H1 (cell line): ENCODE results near the gene ACSF2. TPM values are rescaled to one million over a fixed set of nuclear protein-coding genes. Genes with fewer than 3 reads are reported as not detected.
"Not testable (repeated sequence)": the region's sequence is repeated elsewhere in the genome, so short reads cannot be mapped to it uniquely, and the experiment has no call there.

Source experiments
- CTCF ChIA-PET: fragments of 300-600 bp; sonication (Branson Sonifier 250); formaldehyde crosslinking; loops from one replicate; lab custom pipeline; 2021; ENCODE audit not compliant: partially characterized antibody; lab: Charles Lee
- POLR2A ChIA-PET: fragments of 300-600 bp; sonication (Branson Sonifier 250); formaldehyde crosslinking; loops from one replicate; lab custom pipeline; 2021; ENCODE audit warnings: inconsistent platforms; ENCODE audit not compliant: partially characterized antibody; lab: Charles Lee
- DNase-seq, 2 experiments: peaks; one replicate each; pipeline versions ENCODE4 v3.0.0 to v3.0.0-alpha.2; 2010 to 2022; ENCODE audit warnings: low spot score in 2 of 2, low read depth in 1 of 2, mixed read lengths in 1 of 2
- FAIRE-seq: peaks from 2 replicates; lab custom pipeline; 2011; peaks lifted over from hg19 to GRCh38; lab: Jason Lieb, UNC
- H2AFZ ChIP-seq: 2 replicates; pipeline ENCODE4 v1.8.1; 2012; ENCODE audit warnings: low read length, inconsistent platforms
- H2AK5ac ChIP-seq: 2 replicates; pipeline ENCODE4 v1.6.1; 2013; ENCODE audit warnings: low read depth, low read length
- H2BK120ac ChIP-seq: replicated peaks from 2 replicates; pipeline ENCODE3; 2013; ENCODE audit warnings: low read depth, low read length, inconsistent platforms
- H2BK12ac ChIP-seq: 2 replicates; pipeline ENCODE4 v1.6.1; 2013; ENCODE audit warnings: low read depth, low read length
- H2BK15ac ChIP-seq: 2 replicates; pipeline ENCODE4 v1.6.1; 2013; ENCODE audit warnings: low read length
- H2BK20ac ChIP-seq: 2 replicates; pipeline ENCODE4 v1.6.1; 2013; ENCODE audit warnings: low read length
- H2BK5ac ChIP-seq: 2 replicates; pipeline ENCODE4 v1.6.1; 2013; ENCODE audit warnings: low read depth, low read length
- H3K14ac ChIP-seq: 2 replicates; pipeline ENCODE4 v1.6.1; 2013; ENCODE audit warnings: inconsistent platforms; ENCODE audit not compliant: insufficient read length
- H3K18ac ChIP-seq: 2 replicates; pipeline ENCODE4 v1.6.1; 2013; ENCODE audit warnings: low read length; ENCODE audit errors: extremely low read depth
- H3K23ac ChIP-seq: 2 replicates; pipeline ENCODE4 v1.6.1; 2013; ENCODE audit warnings: inconsistent platforms; ENCODE audit not compliant: insufficient read length
- H3K23me2 ChIP-seq: 2 replicates; pipeline ENCODE4 v1.6.1; 2013; ENCODE audit warnings: low read depth, low read length
- H3K27ac ChIP-seq: 2 replicates; pipeline ENCODE4 v1.6.1; 2011; ENCODE audit warnings: low read depth, low read length, inconsistent platforms
- H3K27me3 ChIP-seq, 4 experiments: replicated peaks in 1 of 4; 1 replicate in 1 of 4; 2 replicates in 3 of 4; pipeline versions ENCODE4 v1.6.1 to v1.8.1; 2011 to 2013; ENCODE audit warnings: low read length in 3 of 4, mild to moderate bottlenecking in 3 of 4, inconsistent platforms in 2 of 4, mixed read lengths in 2 of 4, moderate library complexity in 1 of 4; ENCODE audit not compliant: control insufficient read depth in 3 of 4, insufficient read depth in 3 of 4; ENCODE audit errors: extremely low read depth in 1 of 4
- H3K36me3 ChIP-seq, 4 experiments: 2 replicates each; pipeline versions ENCODE4 v1.6.1 to v1.8.1; 2011 to 2013; ENCODE audit warnings: mild to moderate bottlenecking in 4 of 4, low read length in 3 of 4, moderate library complexity in 2 of 4, control low read depth in 1 of 4, inconsistent platforms in 1 of 4; ENCODE audit not compliant: insufficient read depth in 4 of 4, control insufficient read depth in 2 of 4
- H3K4ac ChIP-seq: replicated peaks from 2 replicates; pipeline ENCODE3; 2013; ENCODE audit warnings: low read length, low read depth, mixed read lengths, inconsistent platforms; ENCODE audit not compliant: insufficient read length
- H3K4me1 ChIP-seq, 4 experiments: replicated peaks in 1 of 4; 1 replicate in 1 of 4; 2 replicates in 3 of 4; pipeline versions ENCODE4 v1.6.1 to v1.8.1; 2011 to 2013; ENCODE audit warnings: low read length in 3 of 4, inconsistent platforms in 2 of 4, mixed read lengths in 1 of 4; ENCODE audit not compliant: insufficient read depth in 4 of 4, control insufficient read depth in 3 of 4
- H3K4me2 ChIP-seq, 2 experiments: 2 replicates each; pipeline versions ENCODE4 v1.6.1 to v1.8.1; 2011 to 2013; ENCODE audit warnings: low read depth in 2 of 2, low read length in 2 of 2, control low read depth in 1 of 2, inconsistent platforms in 1 of 2, mild to moderate bottlenecking in 1 of 2; ENCODE audit not compliant: insufficient read depth in 1 of 2
- H3K4me3 ChIP-seq, 4 experiments: fragments of 200-600, 300-600 bp in 1 of 4; sonication (generic), shearing (Covaris generic), sonication (Bioruptor Twin) in 1 of 4; 2 replicates each; pipeline versions ENCODE4 v1.5.1 to v1.8.1; 2011 to 2016; ENCODE audit warnings: low read length in 4 of 4, low read depth in 3 of 4, control low read depth in 2 of 4, inconsistent platforms in 2 of 4, mild to moderate bottlenecking in 2 of 4, mixed read lengths in 1 of 4, moderate library complexity in 1 of 4; ENCODE audit not compliant: insufficient read depth in 2 of 4; ENCODE audit errors: extremely low read depth in 1 of 4
- H3K56ac ChIP-seq: replicated peaks from 2 replicates; pipeline ENCODE3; 2013; ENCODE audit warnings: low read depth, mild to moderate bottlenecking, mixed read lengths, low read length, inconsistent platforms; ENCODE audit not compliant: insufficient read length
- H3K79me1 ChIP-seq: 2 replicates; pipeline ENCODE4 v1.6.1; 2013; ENCODE audit warnings: low read depth, low read length, control low read depth
- H3K79me2 ChIP-seq, 2 experiments: 2 replicates each; pipeline versions ENCODE4 v1.6.1 to v1.8.1; 2012 to 2013; ENCODE audit warnings: low read length in 2 of 2, mild to moderate bottlenecking in 2 of 2, inconsistent platforms in 1 of 2; ENCODE audit not compliant: insufficient read depth in 2 of 2, control insufficient read depth in 1 of 2
- H3K9ac ChIP-seq, 4 experiments: replicated peaks in 1 of 4; 1 replicate in 1 of 4; 2 replicates in 3 of 4; pipeline versions ENCODE4 v1.6.1 to v1.8.1; 2011 to 2013; ENCODE audit warnings: low read depth in 3 of 4, low read length in 3 of 4, control low read depth in 2 of 4, mild to moderate bottlenecking in 2 of 4, moderate library complexity in 2 of 4, inconsistent platforms in 1 of 4; ENCODE audit errors: extremely low read depth in 1 of 4
- H3K9me3 ChIP-seq, 2 experiments: 2 replicates each; pipeline versions ENCODE4 v1.6.1 to v1.8.1; 2012 to 2013; ENCODE audit warnings: mild to moderate bottlenecking in 2 of 2, moderate library complexity in 2 of 2, control low read depth in 1 of 2, inconsistent platforms in 1 of 2, low read depth in 1 of 2, low read length in 1 of 2, mixed read lengths in 1 of 2; ENCODE audit not compliant: insufficient read depth in 2 of 2
- H4K20me1 ChIP-seq, 2 experiments: replicated peaks in 1 of 2; 2 replicates each; pipeline versions ENCODE3 to v1.8.1; 2011 to 2013; ENCODE audit warnings: inconsistent platforms in 2 of 2, low read length in 2 of 2, mild to moderate bottlenecking in 1 of 2; ENCODE audit not compliant: insufficient read depth in 2 of 2, control insufficient read depth in 1 of 2
- H4K5ac ChIP-seq: 2 replicates; pipeline ENCODE4 v1.6.1; 2013; ENCODE audit warnings: low read length, low read depth, mixed read lengths, inconsistent platforms; ENCODE audit not compliant: insufficient read length
- H4K8ac ChIP-seq: 2 replicates; pipeline ENCODE4 v1.8.0; 2013; ENCODE audit warnings: mild to moderate bottlenecking, moderate library complexity, low read length, inconsistent platforms; ENCODE audit not compliant: insufficient read depth; ENCODE audit errors: extremely low read depth
- H4K91ac ChIP-seq: replicated peaks from 2 replicates; pipeline ENCODE3; 2013; ENCODE audit warnings: low read length, mixed read lengths, inconsistent platforms; ENCODE audit not compliant: insufficient read length
- CTCF ChIP-seq, 3 experiments: IDR thresholded peaks; 1 replicate in 2 of 3; 2 replicates in 1 of 3; pipeline versions ENCODE4 v1.5.1 to v1.6.1; 2011; ENCODE audit warnings: low read length in 3 of 3, mild to moderate bottlenecking in 3 of 3, inconsistent platforms in 2 of 3, low read depth in 1 of 3, moderate library complexity in 1 of 3; ENCODE audit not compliant: insufficient read depth in 1 of 3; ENCODE audit errors: control extremely low read depth in 1 of 3
- MAFK ChIP-seq: IDR thresholded peaks from 2 replicates; pipeline ENCODE4 v1.6.1; 2012; ENCODE audit warnings: low read depth, mild to moderate bottlenecking, improper control_type of control experiment, low read length
- WGBS, 2 experiments: shearing (Covaris generic) in 1 of 2; methylation state at CpG; one replicate each; pipeline versions ENCODE4 v1.1.6 to v1.1.7; 2013 to 2015; ENCODE audit warnings: low lambda C conversion rate in 2 of 2, mixed read lengths in 2 of 2, inconsistent platforms in 1 of 2, low coverage in 1 of 2, missing lambda C conversion rate in 1 of 2; ENCODE audit not compliant: insufficient replicate concordance in 2 of 2, insufficient coverage in 1 of 2, insufficient read length in 1 of 2; ENCODE audit errors: extremely low coverage in 1 of 2, missing lambda C conversion rate in 1 of 2; 5-methylcytosine and 5-hydroxymethylcytosine counted together
- polyA plus RNA-seq, 7 experiments: library from polyadenylated mRNA; depleted of rRNA in 3 of 7; stranded (reverse) in 5 of 7; unstranded in 2 of 7; fragments of >200 nt in 5 of 7; fragments of 200-250 nt in 2 of 7; gene quantifications; 1 replicate in 5 of 7; 2 replicates in 1 of 7; 4 replicates in 1 of 7; pipeline versions ENCODE4 v1.2.1 to v1.2.3, GENCODE V29; 2011 to 2013; ENCODE audit warnings: missing spikeins in 2 of 7, mixed read lengths in 2 of 7
- total RNA-seq: library from RNA; stranded (reverse); fragmentation: NEBNext Ultra II Directional; extraction: Animal tissue kit (Norgen Biotek cat#: 25700); gene quantifications from 2 replicates; pipeline ENCODE4 v1.2.1, GENCODE V29; 2021

ACSF2 gene
- total and polyA plus RNA-seq, 2 of the 8 experiments (the other 6 are each of a cell fraction or from before 2014, with no cell fraction given) = 14.5 to 16.3 TPM

- not testable (repeated sequence) for H3K27ac ChIP-seq, H3K14ac ChIP-seq, H2BK5ac ChIP-seq, H3K36me3 ChIP-seq, H4K8ac ChIP-seq, H2BK15ac ChIP-seq, H3K4ac ChIP-seq, H2BK120ac ChIP-seq, H2AK5ac ChIP-seq, H3K56ac ChIP-seq, H3K79me1 ChIP-seq, H3K18ac ChIP-seq, H3K23ac ChIP-seq, H4K20me1 ChIP-seq, H3K9ac ChIP-seq, H3K4me2 ChIP-seq, H4K91ac ChIP-seq, H3K79me2 ChIP-seq, H2BK20ac ChIP-seq, H3K9me3 ChIP-seq, H3K23me2 ChIP-seq, H3K4me3 ChIP-seq, H2BK12ac ChIP-seq, DNase-seq, FAIRE-seq, H4K5ac ChIP-seq, H2AFZ ChIP-seq
- POLR2A ChIA-PET = interaction anchor here (1.1 kb wide), 1 partner anchor 41 kb away, joined by 3 read pairs; no protein-coding TSS in a partner anchor
- CTCF ChIA-PET = interaction anchor here (0.6 to 8.8 kb wide), 11 partner anchors 10 to 147 kb away, joined by 3 to 49 read pairs (median 4); partner anchors contain the start of gene LRRC59
- H3K27me3 ChIP-seq = peaks cover 8 to 31% (median 23%) of the 10 kb centered on the region in 4 experiments; a peak in 6 of 7 replicates
- TF ChIP-seq CTCF (IDR thresholded peaks at IDR 0.05; ENCODE audit: control extremely low read depth in 1 of 3, insufficient read depth in 1 of 3, low read depth in 1 of 3, low read length in 3 of 3) = peak in 2 of 3 experiments; percentile 10 to 29; a peak in 1 of 4 replicates
- TF ChIP-seq MAFK = 0 out of 2 replicates have a peak, but pooled peaks have one; percentile 13
- 87% methylated on average over 13 of the region's 13 CpGs; no CpG with 5 or more reads in 1 of the 2 experiments for WGBS, 2 experiments
- peaks cover 0 to 11% (median 9%) of the 10 kb centered on the region in 4 experiments; a peak in 6 of 7 replicates for H3K4me1 ChIP-seq
These were observed 46.7 kb downstream of the ACSF2 start for GRCh38 chr17:50472761-50473161.
